ENCODE measurements around the gene CTNNBIP1. TPM values are rescaled to one million over a fixed set of nuclear protein-coding genes. Genes with fewer than 3 reads are reported as not detected.

The CTNNBIP1 gene
- polyA plus RNA-seq, 1 donor (not counting 4 experiments of a cell fraction or from before 2014, with no cell fraction given), result 92.3 TPM

GRCh38 chr1:9874959-9875635, 35.0 kb downstream of the CTNNBIP1 start:
- Histone ChIP-seq H3K9me1 (ENCODE audit: control insufficient read depth, extremely low read depth, insufficient read depth, low read length) (no peaks in the 10 kb centered on the region), H4K20me1 (ENCODE audit: control insufficient read depth, extremely low read depth, insufficient read depth, low read length) (no peaks in the 10 kb centered on the region), H3K36me3 (ENCODE audit: control insufficient read depth in 2 of 2, extremely low read depth in 1 of 2, insufficient read depth in 2 of 2, low read length in 2 of 2) (peaks cover 12 to 16% of the 10 kb centered on the region in 2 experiments), H3K9me3 (ENCODE audit: control insufficient read depth, low read depth, low read length) (no peaks in the 10 kb centered on the region), H3K9ac (ENCODE audit: control insufficient read depth, extremely low read depth, insufficient read depth, low read length) (peak overlapping the region; percentile 29), H3K27me3 (ENCODE audit: control insufficient read depth, extremely low read depth, insufficient read depth, low read length) (no peaks in the 10 kb centered on the region), H3K79me2 (ENCODE audit: control insufficient read depth, insufficient read depth, low read length) (peaks cover 8% of the 10 kb centered on the region), H2AFZ (ENCODE audit: control insufficient read depth, low read length) (no peak overlapping the region), H3K4me3 (ENCODE audit: control insufficient read depth in 2 of 3, extremely low read depth in 1 of 3, insufficient read depth in 2 of 3, low read depth in 1 of 3, low read length in 3 of 3) (peak overlapping the region in 1 of 3 experiments; percentile 25), H3K4me2 (ENCODE audit: control insufficient read depth, extremely low read depth, insufficient read depth, low read depth, low read length) (peak overlapping the region; percentile 34), H3K4me1 (ENCODE audit: control insufficient read depth, extremely low read depth, insufficient read depth, low read length) (peaks cover 56% of the 10 kb centered on the region), H3K27ac (ENCODE audit: control insufficient read depth, insufficient read depth, low read length) (no peak overlapping the region)
- dilution Hi-C loops (cut with MboI; ENCODE audit: extremely low pct_ligation_motif_present, low sequenced_read_pairs), result loop anchor here (25.0 kb wide), 1 partner anchor 88 kb away; no protein-coding TSS in a partner anchor
- peak; percentile 82 to 93 (median 90) for TF ChIP-seq CTCF (optimal IDR thresholded peaks at IDR 0.05 in 1 of 3, IDR thresholded peaks at IDR 0.05 in 1 of 3, conservative IDR thresholded peaks at IDR 0.05 in 1 of 3; ENCODE audit: extremely low read depth in 1 of 3, insufficient read depth in 2 of 3, low read length in 3 of 3)
- TF ChIP-seq EZH2 (IDR thresholded peaks at IDR 0.05; ENCODE audit: low read length), result no peak
- FAIRE-seq, result peak; percentile 84
- no peak for DNase-seq (ENCODE audit: low read depth, low spot score)

DNA sequence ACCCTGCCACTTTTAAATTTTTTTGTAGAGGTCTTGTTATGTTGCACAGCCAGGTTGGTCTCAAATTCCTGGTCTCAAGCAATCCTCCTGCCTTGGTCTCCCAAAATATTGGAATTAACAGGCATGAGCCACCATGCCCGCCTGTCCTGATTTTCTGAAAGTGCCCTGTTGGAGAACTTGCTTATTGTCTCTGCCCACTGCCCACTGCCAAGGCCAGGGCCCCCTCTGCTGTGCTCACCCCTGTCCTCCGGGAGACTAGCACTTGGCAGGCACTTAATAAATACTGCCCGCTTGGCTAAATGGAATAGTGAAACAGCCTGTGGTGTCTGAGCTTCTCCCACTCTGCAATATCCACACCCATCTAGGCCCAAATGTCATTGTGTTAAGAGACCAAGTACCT, 35.7 kb downstream of the CTNNBIP1 start:
- no peak overlapping the region for H2AFZ ChIP-seq (ENCODE audit: control insufficient read depth, low read length)
- no peak for TF ChIP-seq EZH2 (IDR thresholded peaks at IDR 0.05; ENCODE audit: low read length)
- TF ChIP-seq CTCF (optimal IDR thresholded peaks at IDR 0.05 in 1 of 3, IDR thresholded peaks at IDR 0.05 in 1 of 3, conservative IDR thresholded peaks at IDR 0.05 in 1 of 3; ENCODE audit: extremely low read depth in 1 of 3, insufficient read depth in 2 of 3, low read length in 3 of 3), result no peak
- H3K9ac ChIP-seq (ENCODE audit: control insufficient read depth, extremely low read depth, insufficient read depth, low read length), result no peak overlapping the region
- no peaks in the 10 kb centered on the region for H3K9me1 ChIP-seq (ENCODE audit: control insufficient read depth, extremely low read depth, insufficient read depth, low read length)
- FAIRE-seq (no peak), DNase-seq (ENCODE audit: low read depth, low spot score) (no peak)
- H3K4me3 ChIP-seq (ENCODE audit: control insufficient read depth in 2 of 3, extremely low read depth in 1 of 3, insufficient read depth in 2 of 3, low read depth in 1 of 3, low read length in 3 of 3), result no peak overlapping the region
- H3K4me1 ChIP-seq (ENCODE audit: control insufficient read depth, extremely low read depth, insufficient read depth, low read length), result peaks cover 63% of the 10 kb centered on the region
- no peaks in the 10 kb centered on the region for H4K20me1 ChIP-seq (ENCODE audit: control insufficient read depth, extremely low read depth, insufficient read depth, low read length)
- H3K4me2 ChIP-seq (ENCODE audit: control insufficient read depth, extremely low read depth, insufficient read depth, low read depth, low read length), result no peak overlapping the region
- dilution Hi-C loops (cut with MboI; ENCODE audit: extremely low pct_ligation_motif_present, low sequenced_read_pairs), result no loop called here
- H3K79me2 ChIP-seq (ENCODE audit: control insufficient read depth, insufficient read depth, low read length), result peaks cover 6% of the 10 kb centered on the region
- H3K9me3 ChIP-seq (ENCODE audit: control insufficient read depth, low read depth, low read length), result no peaks in the 10 kb centered on the region
- H3K27ac ChIP-seq (ENCODE audit: control insufficient read depth, insufficient read depth, low read length), result no peak overlapping the region
- no peaks in the 10 kb centered on the region for H3K27me3 ChIP-seq (ENCODE audit: control insufficient read depth, extremely low read depth, insufficient read depth, low read length)
- H3K36me3 ChIP-seq (ENCODE audit: control insufficient read depth in 2 of 2, extremely low read depth in 1 of 2, insufficient read depth in 2 of 2, low read length in 2 of 2), result peaks cover 12 to 18% of the 10 kb centered on the region in 2 experiments

All from keratinocyte (primary cell).